HG03457 (cell line): ENCODE results near the gene CEMIP2.

ENCODE experiments used
- ATAC-seq: cut with Tn5 transposase; IDR thresholded peaks from one replicate; pipeline ENCODE4 v1.9.1; 2021; ENCODE audit warnings: moderate number of reproducible peaks; ENCODE audit not compliant: unreplicated experiment

CEMIP2 gene

DNA sequence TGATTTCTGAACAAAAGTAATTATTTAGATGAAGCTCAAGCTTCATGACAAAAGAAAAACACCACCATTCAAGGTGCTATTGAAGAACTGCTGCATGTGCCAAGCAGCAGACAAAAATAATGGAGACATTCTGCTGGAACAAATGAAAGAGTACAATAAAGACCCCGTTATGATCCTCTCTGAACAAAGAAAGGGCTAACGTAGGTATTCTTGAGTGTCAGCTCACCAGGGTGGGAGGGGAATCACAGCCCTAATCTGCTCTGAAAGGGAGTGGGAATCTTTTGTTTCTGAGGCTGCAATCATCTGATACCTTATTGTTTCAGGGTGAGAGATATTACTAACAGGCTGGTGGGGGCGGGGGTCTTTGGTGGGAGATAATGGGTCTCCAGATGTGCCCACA, 15.4 kb downstream of the CEMIP2 start:
- no peak for ATAC-seq

DNA sequence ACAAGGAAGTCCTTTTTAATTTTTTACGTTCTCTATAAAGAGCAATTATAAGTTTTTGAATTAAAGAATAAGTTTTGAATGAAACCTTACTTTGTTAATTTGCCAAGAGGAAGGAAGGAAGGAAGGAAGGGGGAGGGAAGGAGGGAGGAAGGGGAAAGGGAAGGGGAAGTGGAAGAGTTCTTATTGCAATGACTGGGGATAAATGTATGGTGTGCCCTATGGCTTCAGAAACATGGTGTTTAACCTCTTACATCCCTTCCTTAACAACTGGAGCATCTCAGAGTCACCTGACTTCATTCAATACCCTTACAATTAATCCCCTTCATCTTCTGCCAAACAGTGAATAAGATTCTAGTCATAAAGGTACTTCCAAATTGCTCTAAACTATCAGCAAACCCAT, 16.0 kb downstream of the CEMIP2 start:
- ATAC-seq = no peak

DNA sequence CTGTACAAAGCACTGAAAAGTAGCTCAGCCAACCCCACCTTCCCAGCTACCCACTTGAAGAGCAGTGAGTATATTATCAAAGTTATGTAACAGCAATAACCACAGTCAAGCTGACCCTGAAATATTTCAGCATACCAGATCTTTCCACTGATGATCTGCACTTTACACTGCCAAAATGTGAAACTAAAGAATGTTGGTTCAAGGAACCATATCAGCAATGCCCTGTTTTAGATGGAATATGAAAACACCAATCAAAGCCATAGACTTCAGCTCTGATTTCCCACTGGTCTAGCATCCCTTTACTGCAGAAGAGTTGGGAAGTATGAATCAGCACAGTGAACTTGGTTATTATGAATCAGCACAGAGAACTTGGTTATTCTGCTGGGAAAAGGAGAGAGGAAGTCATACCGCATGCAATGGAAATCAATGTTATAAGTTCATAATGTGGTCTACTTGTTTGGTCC, 20.0 kb downstream of the CEMIP2 start:
- no peak for ATAC-seq

DNA sequence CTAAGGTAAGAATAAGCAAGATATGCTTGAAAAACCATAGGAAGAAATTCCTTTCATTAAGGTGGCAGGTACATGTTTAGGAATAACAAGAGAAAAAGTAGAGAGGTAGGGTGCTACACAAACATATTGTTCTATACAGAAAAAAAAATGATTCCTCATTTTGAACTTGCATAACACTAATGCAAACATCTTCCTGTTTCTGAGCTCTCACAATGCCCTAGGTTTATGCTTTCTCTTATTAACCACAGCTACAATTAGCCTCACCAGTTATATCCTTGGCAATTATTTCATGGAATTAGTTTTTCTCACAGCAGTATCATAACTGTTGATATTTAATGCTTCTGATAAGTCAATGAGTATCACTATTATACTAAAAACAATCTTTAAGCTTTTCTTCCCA, 20.7 kb downstream of the CEMIP2 start:
- ATAC-seq = no peak

DNA sequence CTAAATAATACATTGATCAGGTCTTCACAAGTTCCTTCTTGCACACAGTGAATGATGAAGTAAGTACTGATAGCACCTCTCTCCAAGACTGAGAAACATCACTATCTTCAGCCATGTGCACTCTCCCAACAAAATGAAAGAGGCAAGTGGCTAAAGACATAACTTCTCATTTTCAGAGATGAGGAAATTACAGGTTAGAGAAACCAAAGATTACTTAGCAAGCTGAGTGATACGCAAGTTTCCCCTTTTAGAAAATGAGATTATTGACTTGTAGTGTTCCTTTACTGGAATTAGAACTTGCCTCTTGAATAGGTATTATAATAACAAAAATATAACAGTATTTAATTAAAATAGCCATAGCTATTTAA, 21.6 kb downstream of the CEMIP2 start:
- no peak for ATAC-seq

DNA sequence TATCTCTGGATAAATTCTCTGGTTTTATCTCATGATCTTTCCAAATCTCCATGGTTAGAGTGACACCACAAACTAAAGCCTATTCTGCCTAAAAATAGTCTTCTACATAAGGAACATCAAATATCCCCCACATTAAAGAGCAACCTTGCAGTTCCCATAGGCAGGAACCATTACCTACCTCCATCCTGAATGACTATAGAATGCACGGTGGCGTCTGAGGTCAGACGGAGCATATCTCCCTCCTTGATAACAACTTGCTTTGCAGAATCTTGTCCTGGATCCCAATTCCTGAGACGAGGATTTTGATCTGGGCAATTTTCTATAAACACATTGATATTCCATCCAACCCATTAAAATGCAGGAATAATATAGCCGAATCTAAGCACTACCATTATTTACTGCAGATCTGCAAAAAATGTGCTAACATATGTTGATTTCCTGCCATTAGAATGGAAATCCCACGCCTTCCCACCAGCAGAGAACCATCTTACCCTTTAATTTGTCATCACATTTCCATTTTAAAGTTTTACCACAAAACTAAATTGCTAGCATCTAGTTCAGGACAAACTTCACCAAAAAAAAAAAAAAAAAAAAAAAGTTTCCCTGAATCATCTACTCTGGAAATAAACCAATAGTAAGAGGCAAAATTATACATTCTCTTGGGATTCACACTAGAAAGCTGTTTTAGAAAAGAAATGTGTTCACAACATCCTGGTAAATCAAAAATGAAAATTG, 22.1 kb downstream of the CEMIP2 start:
- no peak for ATAC-seq

DNA sequence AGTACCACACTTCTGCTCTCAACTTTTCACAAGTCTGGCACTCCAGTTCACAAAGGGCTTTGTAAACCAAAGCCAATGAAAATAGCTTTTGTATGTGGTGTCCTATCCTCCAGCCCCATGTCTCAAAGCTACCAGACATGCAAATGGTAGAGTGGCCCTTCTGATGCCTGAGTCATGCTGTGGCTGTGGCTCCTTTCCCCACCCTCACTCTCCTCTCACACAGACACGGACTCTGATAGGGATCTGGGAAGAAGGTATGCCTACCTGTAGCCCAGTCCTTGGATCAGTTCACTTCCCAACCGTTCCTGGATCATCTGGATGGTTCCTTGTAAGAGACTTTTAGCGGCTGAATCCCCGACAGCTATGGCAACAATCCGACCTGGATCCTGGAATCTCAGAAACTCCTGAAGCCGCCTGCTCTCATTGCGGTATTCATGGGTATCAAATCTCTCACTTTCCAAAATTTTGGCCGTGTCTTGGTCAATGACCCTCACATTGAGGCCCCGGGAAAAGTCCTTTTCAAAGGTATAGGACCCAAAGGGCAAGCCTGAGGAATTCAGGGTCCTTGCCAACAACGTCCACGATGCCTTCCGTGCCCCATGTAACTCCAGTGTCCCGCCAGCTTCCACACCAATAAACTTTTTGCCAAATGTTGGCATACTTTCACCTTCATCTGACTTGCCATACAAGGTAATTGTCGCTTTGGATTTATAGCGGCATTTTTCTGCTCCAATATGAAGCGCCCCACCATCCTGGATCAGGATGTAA, 23.4 kb downstream of the CEMIP2 start:
- no peak for ATAC-seq

DNA sequence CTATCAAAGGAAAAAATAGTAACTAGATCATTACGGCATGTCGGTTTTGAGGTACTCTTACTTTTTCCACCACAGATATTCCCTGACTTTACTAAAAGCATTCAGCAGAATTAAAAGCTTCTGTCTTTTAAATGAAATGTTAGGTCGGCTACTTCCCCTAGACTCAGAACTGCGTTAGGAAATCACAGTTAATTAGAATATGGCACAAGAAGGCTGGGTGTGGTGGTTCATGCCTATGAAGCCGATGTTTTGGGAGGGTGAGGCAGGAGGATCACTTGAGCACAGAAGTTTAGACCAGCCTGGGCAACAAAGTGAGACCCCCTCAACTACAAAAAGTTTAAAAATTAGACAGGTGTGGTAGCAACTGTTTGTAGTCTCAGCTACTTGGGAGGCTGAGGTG, 24.4 kb downstream of the CEMIP2 start:
- no peak for ATAC-seq

DNA sequence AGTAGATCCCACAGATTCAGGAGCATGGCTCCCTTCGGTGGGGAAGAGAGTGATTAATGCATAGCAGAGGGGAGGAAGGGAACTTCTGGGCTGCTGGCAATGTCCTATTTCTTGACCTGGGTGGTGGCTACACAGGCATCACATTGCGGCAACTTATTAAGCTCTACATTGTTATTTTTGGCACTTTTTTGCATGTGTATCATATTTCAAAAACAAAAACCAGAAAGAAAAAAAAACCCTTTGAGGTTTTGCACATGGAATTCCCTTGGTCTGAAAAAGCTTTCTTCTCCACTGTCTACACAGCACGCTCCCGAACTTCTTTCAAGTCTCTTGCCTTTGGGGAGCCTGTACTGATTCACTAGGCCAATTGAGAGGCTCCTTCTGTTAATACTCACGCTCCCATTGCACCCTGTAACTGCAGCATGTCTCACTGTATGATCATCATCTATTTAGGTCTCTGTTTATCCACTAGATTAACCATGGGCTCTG, 25.1 kb downstream of the CEMIP2 start:
- ATAC-seq = no peak

DNA sequence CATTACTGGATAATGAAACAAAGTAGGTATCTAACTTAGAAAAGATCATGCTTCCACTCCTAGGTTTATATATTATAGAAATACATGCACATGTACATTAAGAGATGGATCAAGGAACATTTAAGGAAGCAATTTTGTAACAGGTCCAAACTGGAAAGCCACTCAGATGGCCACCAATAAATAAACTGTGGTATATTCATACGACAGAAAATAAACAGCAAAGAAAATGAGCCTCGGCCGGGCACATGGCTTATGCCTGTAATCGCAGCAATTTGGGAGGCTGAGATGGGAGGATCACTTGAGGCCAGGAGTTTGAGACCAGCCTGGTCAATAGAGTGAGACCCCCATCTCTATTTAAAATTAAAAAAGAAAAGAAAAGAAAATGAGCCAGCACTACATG, 25.6 kb downstream of the CEMIP2 start:
- no peak for ATAC-seq

DNA sequence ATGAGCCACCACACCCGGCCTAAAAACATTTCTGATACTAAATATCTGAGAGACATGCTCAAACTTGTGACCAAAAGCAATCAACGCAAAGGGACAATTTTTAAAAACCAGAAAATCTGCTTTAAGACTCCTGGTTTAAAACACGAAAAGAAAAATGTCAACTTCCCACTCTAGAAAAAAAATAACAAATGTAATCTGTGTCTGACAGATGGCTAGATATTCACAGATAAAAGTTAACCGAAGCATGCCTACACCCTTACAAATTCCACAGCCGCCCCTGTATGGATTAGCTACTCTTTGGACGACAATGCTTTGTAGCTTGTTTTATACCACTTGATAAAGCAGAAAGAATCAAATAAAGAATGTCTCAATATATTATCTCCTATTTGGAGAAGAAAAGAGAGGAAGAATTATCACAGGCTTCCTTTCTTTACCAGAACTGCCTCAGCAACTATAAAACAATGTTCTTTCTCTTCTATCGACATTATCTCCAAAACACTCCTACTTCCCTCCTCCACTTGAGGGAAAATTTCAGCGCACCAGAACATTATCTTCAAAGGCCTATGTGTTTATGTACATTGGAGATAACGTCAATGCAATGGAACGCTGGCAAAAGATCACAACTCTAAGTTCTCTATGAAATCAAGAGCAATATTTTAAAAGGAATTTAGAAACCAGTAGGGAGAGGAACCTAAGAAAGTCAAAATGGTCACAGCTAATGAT, 26.2 kb downstream of the CEMIP2 start:
- no peak for ATAC-seq

DNA sequence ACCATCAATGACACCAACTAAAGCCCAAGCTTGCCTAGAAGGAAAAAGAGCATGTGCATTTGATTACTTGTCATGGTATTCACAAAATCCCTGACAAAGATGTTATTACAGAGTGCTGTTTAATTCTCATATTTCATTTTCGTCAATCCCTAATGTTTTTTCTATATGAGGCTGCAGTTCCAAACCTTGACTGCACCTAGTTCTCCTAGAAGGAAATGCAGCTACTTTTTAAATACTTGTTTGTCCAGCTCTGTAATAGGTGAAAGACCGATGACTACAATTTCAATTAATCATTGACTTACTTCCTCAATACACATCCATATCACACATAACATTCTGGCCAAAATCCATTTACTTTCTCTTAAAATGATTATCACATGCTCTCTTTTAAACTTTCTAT, 28.1 kb downstream of the CEMIP2 start:
- no peak for ATAC-seq

DNA sequence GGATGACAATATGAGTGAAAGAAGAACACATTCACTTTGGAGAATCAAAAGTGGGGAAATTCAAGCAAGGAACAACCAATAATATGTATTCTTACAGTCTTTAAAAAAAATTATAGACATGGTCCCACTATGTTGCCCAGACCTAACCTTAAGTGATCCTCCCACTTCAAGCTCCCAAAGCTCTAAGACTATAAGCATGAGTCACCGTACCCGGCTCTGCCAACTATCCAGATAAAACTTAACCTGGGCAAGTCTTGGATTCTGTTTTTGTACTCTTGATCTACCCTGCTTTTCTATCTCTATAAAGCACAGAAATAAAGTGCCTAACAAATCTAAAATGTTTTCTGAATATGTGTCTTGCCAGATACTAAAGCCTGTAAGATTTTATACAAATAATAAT, 30.9 kb downstream of the CEMIP2 start:
- ATAC-seq = no peak

DNA sequence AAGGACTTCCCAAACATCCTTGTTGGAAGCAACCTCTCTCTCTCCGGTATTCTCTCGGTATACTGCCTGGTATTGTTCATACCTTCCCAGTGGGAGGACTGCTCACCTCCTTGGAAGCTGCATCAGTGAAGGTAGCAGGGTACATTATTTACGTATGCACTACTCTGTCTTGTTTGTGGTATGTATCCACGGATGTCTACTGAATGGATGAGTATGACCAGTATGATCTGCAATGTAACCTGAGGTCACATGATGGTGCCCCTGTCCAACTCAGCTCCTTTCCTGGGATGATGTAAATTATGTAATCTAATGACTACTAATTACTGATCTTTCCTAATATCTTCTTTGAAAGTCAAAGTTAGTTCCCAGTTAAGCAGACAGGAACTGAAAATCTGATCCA, 32.1 kb downstream of the CEMIP2 start:
- ATAC-seq = no peak

DNA sequence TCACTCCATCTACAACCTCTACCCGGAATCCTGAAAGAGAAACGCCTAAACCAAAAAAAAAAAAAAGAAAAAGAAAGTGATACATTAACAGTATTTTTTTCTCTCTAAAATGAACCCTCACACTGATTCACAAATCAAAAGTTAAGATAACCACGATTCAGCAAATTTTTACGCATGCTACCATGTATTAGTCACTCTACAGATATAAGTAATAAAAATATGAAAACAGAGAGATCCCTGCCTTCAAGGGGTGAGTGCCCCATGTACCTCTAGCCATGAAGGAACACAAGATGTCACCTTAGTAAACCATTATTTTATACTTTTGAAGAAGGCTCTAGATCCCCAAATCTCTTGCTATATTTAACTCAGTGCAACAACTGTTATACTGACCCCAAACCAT, 33.4 kb downstream of the CEMIP2 start:
- ATAC-seq = no peak

DNA sequence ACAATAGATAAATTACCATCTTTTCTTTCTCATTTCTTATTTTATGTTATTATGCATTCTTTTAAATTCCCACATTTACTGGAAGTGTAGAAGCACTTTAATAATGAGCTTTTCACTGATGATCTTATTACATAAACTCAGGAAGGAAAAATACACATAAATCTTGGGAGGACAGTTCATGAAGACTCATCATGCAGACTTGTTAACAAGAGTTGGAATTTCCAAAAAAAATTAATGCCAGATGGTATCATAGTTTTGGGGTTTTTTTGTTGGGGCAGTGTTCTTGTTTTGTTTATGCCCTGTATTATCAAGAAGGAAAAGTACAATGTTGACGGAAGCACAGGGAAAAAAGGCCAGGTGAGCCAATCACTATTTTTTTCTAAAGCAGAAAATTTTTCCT, 35.1 kb downstream of the CEMIP2 start:
- no peak for ATAC-seq

DNA sequence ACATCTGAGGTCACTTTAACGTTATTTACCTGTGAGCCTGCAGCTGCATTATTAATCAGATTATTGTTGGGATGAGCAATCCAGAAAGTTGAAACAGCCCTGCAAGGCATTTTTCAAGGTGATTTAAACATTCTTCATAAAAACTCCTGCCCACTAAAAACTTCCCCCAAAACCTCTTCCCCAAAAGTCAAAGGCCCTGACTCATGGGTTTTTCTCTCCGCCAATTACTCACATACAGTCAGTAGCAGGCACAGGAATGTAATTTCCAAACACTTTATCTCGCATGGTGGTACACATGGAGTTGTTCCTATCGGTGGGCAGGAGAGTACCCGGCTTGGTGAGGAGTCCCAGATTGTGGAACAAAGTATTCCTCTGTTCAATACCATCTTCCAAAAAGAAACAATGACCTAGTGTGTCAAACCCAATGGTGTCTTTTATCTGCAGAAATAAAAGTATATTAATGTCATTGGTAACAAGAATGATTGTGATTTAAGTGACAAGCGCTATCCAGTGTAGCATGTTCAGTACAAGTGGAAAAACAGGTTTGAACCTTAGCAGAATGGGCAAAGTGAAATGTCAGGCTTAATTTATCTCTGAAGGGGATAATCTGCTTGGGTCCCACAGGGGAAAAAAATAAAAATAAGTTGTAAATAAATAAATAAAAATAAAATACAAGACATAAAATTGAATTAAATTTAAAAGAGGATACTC, 38.3 kb downstream of the CEMIP2 start:
- ATAC-seq = no peak

DNA sequence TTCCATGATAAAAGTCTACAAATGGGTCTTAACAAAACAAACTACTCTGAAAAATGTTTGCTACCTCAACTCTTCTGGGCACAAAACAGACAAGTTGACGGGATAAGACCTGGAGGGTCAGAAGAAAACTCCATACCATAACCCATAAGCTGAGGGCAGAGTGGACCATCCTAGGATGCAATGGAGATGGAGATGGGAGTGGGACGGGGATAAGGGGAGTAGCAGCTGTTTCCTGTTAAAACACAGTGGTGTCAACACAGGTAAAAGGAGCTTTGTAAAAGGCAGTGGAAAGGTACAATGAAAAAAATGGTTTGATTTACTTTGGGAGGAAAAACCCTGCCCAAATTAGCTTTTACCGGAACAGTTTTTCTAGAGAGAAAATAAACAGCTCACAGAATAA, 41.6 kb downstream of the CEMIP2 start:
- no peak for ATAC-seq

DNA sequence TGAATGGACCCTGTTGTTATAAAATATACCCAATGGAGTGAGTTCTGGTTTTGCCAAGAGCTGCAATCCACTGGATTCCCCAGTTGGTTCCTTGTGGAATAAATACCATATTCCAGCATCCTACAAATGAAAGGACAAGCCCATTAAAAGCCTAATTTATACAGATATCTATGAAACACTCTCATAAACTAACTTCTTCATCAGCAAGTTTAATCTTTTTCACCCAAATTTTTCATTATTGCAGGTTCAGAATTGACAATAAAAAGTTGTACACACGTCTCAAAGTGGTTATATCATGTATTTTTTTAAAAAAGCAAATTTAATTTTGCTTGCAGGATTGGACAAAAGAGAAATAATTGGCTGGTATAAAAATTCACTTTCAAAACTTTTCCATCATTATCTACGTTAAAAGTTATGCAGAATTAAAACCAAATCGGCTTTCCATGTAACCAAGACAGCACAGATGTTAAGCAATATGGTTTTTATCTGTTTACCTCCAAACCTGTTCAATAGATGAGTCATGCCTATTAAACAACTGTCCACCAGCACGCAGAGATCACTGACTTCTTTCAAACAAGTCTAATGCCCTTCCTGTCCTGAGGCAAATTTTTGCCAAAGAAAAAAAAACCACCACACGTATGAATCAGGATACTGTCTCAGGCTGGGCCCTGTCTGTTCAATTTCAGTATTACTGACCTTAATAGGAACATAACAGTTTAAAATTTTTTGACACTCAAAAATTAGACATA, 42.5 kb downstream of the CEMIP2 start:
- ATAC-seq = no peak

DNA sequence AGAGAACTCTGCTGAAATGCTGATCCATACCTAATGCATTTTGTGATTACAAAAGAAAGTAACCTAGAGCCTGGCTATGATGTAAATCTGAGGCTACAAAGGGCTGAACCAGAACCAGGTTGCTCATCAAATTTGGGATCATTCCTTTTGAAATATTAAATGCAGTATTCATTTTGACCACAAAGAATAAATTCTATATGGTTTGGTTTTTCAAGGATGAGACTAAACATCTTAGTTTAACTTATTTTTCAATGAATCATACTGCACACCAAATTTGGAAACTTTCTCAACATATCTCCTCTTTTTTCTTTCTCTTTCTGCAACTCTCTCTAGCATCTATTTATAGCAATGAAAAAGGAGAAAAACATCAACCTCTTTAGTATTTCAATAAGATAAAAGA, 46.5 kb downstream of the CEMIP2 start:
- no peak for ATAC-seq
